Progenitor cell of endocrine pancreas (in vitro differentiated cells): ENCODE data around the gene KCNQ4. TPM values are rescaled to one million over a fixed set of nuclear protein-coding genes. Genes with fewer than 3 reads are reported as not detected.

ENCODE experiments used
- DNase-seq: peaks from one replicate; pipeline ENCODE4 v3.0.0; 2021; ENCODE audit warnings: low spot score; ENCODE audit not compliant: unreplicated experiment
- H3K27ac Mint-ChIP-seq: 2 replicates; pipeline ENCODE4 v1.8.0; 2021; ENCODE audit warnings: mild to moderate bottlenecking, moderate library complexity, mixed read lengths
- H3K27me3 Mint-ChIP-seq: 2 replicates; pipeline ENCODE4 v1.8.0; 2021; ENCODE audit warnings: mixed read lengths
- H3K36me3 Mint-ChIP-seq: 2 replicates; pipeline ENCODE4 v1.8.0; 2022; ENCODE audit warnings: mixed read lengths; ENCODE audit not compliant: insufficient read depth
- H3K4me1 Mint-ChIP-seq: 2 replicates; pipeline ENCODE4 v1.8.0; 2021; ENCODE audit warnings: low read depth, mixed read lengths
- H3K4me3 Mint-ChIP-seq: 2 replicates; pipeline ENCODE4 v1.8.0; 2021; ENCODE audit warnings: low read depth, mild to moderate bottlenecking, moderate library complexity, mixed read lengths
- H3K9me3 Mint-ChIP-seq: 2 replicates; pipeline ENCODE4 v1.8.0; 2021; ENCODE audit warnings: low read depth, mixed read lengths
- CTCF ChIP-seq: fragments of 200-600 bp; sonication (generic); IDR thresholded peaks from one replicate; pipeline ENCODE4 v1.5.0; 2021; ENCODE audit warnings: antibody characterized with exemption, mild to moderate bottlenecking; ENCODE audit not compliant: unreplicated experiment
- total RNA-seq: library from RNA; stranded (reverse); gene quantifications from 2 replicates; pipeline ENCODE4 v1.2.1, GENCODE V29; 2021

The KCNQ4 gene
- total RNA-seq, 1 donor from 2014 or later: 0.67 TPM

- no peak overlapping the region for H3K4me3 Mint-ChIP-seq
- H3K9me3 Mint-ChIP-seq: no peaks in the 10 kb centered on the region
- H3K36me3 Mint-ChIP-seq: peaks cover 15% of the 10 kb centered on the region
- H3K27me3 Mint-ChIP-seq: no peaks in the 10 kb centered on the region
- H3K27ac Mint-ChIP-seq: peak overlapping the region; percentile 28
- H3K4me1 Mint-ChIP-seq: peaks cover 5% of the 10 kb centered on the region
- no peak for TF ChIP-seq CTCF
- no peak for DNase-seq
These were observed 43.3 kb upstream of the KCNQ4 start for GRCh38 chr1:40740039-40740996.

DNA sequence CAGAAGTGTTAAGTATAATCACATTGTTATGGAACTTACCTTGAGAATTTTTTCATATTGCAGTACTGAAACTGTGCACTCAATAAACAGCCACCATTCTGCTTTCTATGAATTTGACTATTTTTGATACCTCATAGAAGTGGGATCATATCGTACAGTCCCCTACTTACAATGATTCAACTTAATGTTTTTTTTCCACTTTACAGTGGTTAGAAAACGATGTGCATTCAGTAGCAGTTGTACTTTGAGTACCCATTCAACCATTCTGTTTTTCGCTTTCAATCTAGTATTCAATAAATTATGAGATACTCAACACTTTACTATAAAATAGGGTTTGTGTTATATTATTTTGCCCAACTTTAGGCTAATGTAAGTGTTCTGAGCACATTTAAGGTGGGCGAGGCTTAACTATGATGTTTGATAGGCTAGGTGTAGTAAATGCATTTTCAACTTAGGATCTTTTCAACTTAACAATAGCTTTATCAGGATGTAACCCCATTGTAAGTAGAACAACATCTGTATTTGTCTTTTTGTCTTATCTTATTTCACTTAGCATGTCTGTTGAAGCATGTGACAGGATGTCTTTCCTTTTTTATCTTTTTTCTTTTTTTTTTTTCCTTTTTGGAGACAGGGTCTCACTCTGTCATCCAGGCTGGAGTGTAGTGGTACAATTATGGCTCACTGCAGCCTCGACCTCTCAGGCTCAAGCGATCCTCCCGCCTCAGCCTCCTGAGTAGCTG is 42.4 kb upstream of the KCNQ4 start:
- Mint-ChIP-seq H3K4me1 (peaks cover 3% of the 10 kb centered on the region), H3K27me3 (no peaks in the 10 kb centered on the region), H3K36me3 (peaks cover 18% of the 10 kb centered on the region), H3K27ac (no peak overlapping the region), H3K9me3 (no peaks in the 10 kb centered on the region), H3K4me3 (no peak overlapping the region)
- TF ChIP-seq CTCF: no peak
- DNase-seq: no peak

- Mint-ChIP-seq H3K4me3 (no peak overlapping the region), H3K36me3 (peaks cover 24% of the 10 kb centered on the region), H3K27ac (no peak overlapping the region)
These were observed 41.1 kb upstream of the KCNQ4 start for GRCh38 chr1:40742363-40743061.

DNA sequence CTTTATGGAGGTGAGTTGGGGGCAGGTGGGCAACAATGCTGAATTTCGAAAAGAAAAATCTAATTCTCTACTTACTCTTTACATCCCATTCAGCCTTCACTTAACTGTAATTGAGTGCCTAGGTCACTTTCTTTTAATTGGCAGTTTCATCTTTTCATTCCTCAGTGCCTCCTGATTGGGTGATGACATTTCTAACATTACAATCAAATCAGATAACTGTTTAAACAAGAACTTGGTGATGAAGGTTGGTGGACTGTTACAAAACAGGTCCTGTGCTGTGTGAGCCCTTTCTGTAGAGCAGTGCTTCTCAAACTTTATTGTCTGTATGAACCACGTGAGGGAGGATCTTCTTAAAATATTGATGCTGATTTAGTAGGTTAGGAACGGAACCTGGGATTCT is 40.1 kb upstream of the KCNQ4 start:
- no peaks in the 10 kb centered on the region for H3K27me3 Mint-ChIP-seq
- peaks cover 26% of the 10 kb centered on the region for H3K36me3 Mint-ChIP-seq

More at GRCh38 chr1:40742363-40743061, 41.1 kb upstream of the KCNQ4 start:
- Mint-ChIP-seq H3K4me1 (peaks cover 3% of the 10 kb centered on the region), H3K27me3 (no peaks in the 10 kb centered on the region), H3K9me3 (no peaks in the 10 kb centered on the region)
- no peak for DNase-seq
- no peak for TF ChIP-seq CTCF

More for the DNA sequence above, 40.1 kb upstream of the KCNQ4 start:
- no peak overlapping the region for H3K4me3 Mint-ChIP-seq
- no peak for TF ChIP-seq CTCF
- no peak overlapping the region for H3K27ac Mint-ChIP-seq
- H3K4me1 Mint-ChIP-seq: peaks cover 3% of the 10 kb centered on the region
- no peaks in the 10 kb centered on the region for H3K9me3 Mint-ChIP-seq
- no peak for DNase-seq
